A549 (cell line): ENCODE data around the gene ELOB.

Experiments
- ATOH8 ChIP-seq: fragments of 250-450 bp; sonication (Bioruptor Pico); IDR thresholded peaks from 2 replicates; pipeline ENCODE4 v1.5.0; 2020; ENCODE audit warnings: low read depth, mild to moderate bottlenecking, moderate library complexity
- CTCF ChIP-seq: fragments of >200 bp; sonication (Bioruptor Twin); formaldehyde crosslinking; IDR thresholded peaks from 3 replicates; pipeline ENCODE4 v1.5.1; 2016
- EP300 ChIP-seq, 2 experiments: fragments of >200 bp; sonication (Bioruptor Twin); formaldehyde crosslinking; IDR thresholded peaks; 2 replicates in 1 of 2; 3 replicates in 1 of 2; pipeline ENCODE4 v1.6.1; 2016 to 2017
- RAD21 ChIP-seq, 2 experiments: fragments of >200 bp in 1 of 2; sonication (Bioruptor Twin) in 1 of 2; formaldehyde crosslinking in 1 of 2; IDR thresholded peaks in 1 of 2; conservative IDR thresholded peaks in 1 of 2; 2 replicates in 1 of 2; 3 replicates in 1 of 2; pipeline ENCODE4 v1.6.1; 2012 to 2018; ENCODE audit warnings: inconsistent platforms in 1 of 2
- RFX5 ChIP-seq: fragments of 450-650 bp; IDR thresholded peaks from 2 replicates; pipeline ENCODE4 v1.7.1; 2014; ENCODE audit warnings: antibody characterized with exemption, mild to moderate bottlenecking, moderate library complexity

- no peak for TF ChIP-seq RAD21 (conservative IDR thresholded peaks at IDR 0.05 in 1 of 2, IDR thresholded peaks at IDR 0.05 in 1 of 2)
- TF ChIP-seq CTCF: no peak
- TF ChIP-seq EP300 (IDR thresholded peaks at IDR 0.05): no peak
- no peak for TF ChIP-seq ATOH8 (CRISPR knock-in tag)
- no peak for TF ChIP-seq RFX5
These were observed 9.7 kb upstream of the ELOB start for GRCh38 chr16:2786826-2787151.
